SK-N-SH treated with all-trans-retinoic acid at 6 μM for 48 hours (cell line): ENCODE data around the gene TMBIM6.

Experiments used
- ARNTL ChIP-seq: fragments of 450-650 bp; formaldehyde crosslinking; IDR thresholded peaks from 2 replicates; pipeline ENCODE4 v1.5.0; 2020; ENCODE audit warnings: low read depth, mild to moderate bottlenecking, moderate library complexity, borderline replicate concordance
- ESRRG ChIP-seq: fragments of 250-450 bp; sonication (Bioruptor Pico); IDR thresholded peaks from 2 replicates; pipeline ENCODE4 v1.6.1; 2021; ENCODE audit warnings: mild to moderate bottlenecking
- PATZ1 ChIP-seq: fragments of 250-450 bp; sonication (Bioruptor Pico); IDR thresholded peaks from 2 replicates; pipeline ENCODE4 v1.8.0; 2020; ENCODE audit warnings: mild to moderate bottlenecking, moderate library complexity, borderline replicate concordance
- RARB ChIP-seq: fragments of 250-450 bp; sonication (Bioruptor Pico); IDR thresholded peaks from 2 replicates; pipeline ENCODE4 v1.8.0; 2021; ENCODE audit warnings: mild to moderate bottlenecking, moderate library complexity
- TOX ChIP-seq: fragments of 250-450 bp; sonication (Bioruptor Pico); IDR thresholded peaks from 2 replicates; pipeline ENCODE4 v1.8.0; 2021; ENCODE audit warnings: mild to moderate bottlenecking, moderate library complexity, borderline replicate concordance
- ZFP30 ChIP-seq: fragments of 450-650 bp; formaldehyde crosslinking; IDR thresholded peaks from 2 replicates; pipeline ENCODE4 v1.5.0; 2022; ENCODE audit warnings: mild to moderate bottlenecking, moderate library complexity
- ZNF565 ChIP-seq: fragments of 450-650 bp; formaldehyde crosslinking; conservative IDR thresholded peaks from 2 replicates; pipeline ENCODE4 v1.5.0; 2020; ENCODE audit warnings: low read depth, mild to moderate bottlenecking, moderate library complexity

- TF ChIP-seq ESRRG (CRISPR knock-in tag) (no peak), TOX (no peak), ARNTL (CRISPR knock-in tag) (no peak), ZFP30 (no peak), ZNF565 (CRISPR knock-in tag) (no peak), PATZ1 (CRISPR knock-in tag) (no peak), RARB (CRISPR knock-in tag) (no peak)
Observed at GRCh38 chr12:49801141-49802063, 60.0 kb downstream of the TMBIM6 start.
